HFF-Myc (cell line): ENCODE data around the gene VPS26C.

Experiments used
- DNase-seq: peaks from one replicate; pipeline ENCODE4 v3.0.0-alpha.2; 2011; ENCODE audit warnings: low read depth; ENCODE audit errors: extremely low read depth
- H3K4me3 ChIP-seq: replicated peaks from 2 replicates; pipeline ENCODE4 v1.5.1; 2011; ENCODE audit warnings: low read depth, mild to moderate bottlenecking, control low read depth, low read length
- TF ChIP-seq, protein P1 (sequence below): IDR thresholded peaks from 2 replicates; pipeline ENCODE4 v1.5.1; 2012; ENCODE audit warnings: mild to moderate bottlenecking, low read depth, low read length, control low read depth; ENCODE audit errors: missing control alignments

Gene VPS26C

DNA sequence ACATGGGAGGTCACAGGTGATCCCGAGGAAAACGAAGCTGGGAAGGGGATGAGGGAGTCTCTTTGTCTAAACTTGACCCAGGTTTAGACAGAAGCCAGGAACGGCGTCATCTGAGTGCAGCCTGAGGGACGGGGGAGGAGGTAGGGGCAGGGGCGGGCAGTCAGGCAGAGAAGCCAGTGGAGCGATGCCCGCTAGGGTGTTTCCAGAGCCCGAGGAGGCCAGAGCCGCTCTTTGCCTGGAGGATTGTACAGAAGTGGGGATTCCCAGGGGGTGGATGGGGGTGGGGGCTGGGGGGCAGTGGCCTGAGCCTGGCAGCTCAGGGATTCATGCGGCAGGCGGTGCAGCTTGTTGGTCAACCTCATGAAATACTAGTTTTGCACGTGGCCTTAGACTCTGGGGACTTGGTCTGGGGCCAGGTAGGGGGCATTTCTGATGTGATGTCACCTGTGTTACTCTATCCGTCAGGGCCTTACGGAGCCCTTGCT is 58.4 kb downstream of the VPS26C start:
- H3K4me3 ChIP-seq: no peak overlapping the region
- DNase-seq: no peak
- TF ChIP-seq, protein P1, sequence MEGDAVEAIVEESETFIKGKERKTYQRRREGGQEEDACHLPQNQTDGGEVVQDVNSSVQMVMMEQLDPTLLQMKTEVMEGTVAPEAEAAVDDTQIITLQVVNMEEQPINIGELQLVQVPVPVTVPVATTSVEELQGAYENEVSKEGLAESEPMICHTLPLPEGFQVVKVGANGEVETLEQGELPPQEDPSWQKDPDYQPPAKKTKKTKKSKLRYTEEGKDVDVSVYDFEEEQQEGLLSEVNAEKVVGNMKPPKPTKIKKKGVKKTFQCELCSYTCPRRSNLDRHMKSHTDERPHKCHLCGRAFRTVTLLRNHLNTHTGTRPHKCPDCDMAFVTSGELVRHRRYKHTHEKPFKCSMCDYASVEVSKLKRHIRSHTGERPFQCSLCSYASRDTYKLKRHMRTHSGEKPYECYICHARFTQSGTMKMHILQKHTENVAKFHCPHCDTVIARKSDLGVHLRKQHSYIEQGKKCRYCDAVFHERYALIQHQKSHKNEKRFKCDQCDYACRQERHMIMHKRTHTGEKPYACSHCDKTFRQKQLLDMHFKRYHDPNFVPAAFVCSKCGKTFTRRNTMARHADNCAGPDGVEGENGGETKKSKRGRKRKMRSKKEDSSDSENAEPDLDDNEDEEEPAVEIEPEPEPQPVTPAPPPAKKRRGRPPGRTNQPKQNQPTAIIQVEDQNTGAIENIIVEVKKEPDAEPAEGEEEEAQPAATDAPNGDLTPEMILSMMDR: no peak

DNA sequence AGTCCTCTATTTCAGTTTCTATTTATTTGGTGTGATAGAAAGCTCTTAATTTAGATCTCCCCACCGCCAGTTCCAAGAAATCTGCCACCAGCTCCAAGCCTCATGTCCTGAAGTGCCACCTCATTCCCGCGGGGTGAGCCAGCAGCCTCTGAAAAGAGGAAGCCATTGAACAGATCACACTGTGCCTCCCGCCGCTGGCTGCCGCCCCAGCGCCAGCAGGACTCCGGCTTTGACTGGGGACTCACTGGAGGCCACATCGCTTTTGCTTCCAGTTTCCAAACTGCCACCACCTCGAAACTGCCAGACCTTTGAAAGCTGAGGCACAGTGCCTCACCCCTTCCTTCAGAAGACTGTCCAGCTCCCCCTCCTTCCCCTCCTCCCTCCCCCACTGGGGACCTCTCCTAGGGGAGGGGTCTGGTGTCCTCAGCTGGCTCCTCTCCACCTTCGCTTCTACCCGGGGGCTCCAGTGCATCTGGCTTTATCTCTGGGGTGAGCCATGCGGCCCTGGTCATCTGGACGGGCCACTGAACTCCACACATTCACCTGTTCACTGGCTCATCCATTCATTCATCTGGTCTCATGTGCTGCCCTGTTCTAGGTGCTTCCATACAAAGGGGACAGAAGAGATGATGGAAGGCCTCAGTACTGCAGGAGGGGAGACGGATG is 58.9 kb downstream of the VPS26C start:
- TF ChIP-seq, protein P1: no peak
- DNase-seq: no peak
- H3K4me3 ChIP-seq: no peak overlapping the region

DNA sequence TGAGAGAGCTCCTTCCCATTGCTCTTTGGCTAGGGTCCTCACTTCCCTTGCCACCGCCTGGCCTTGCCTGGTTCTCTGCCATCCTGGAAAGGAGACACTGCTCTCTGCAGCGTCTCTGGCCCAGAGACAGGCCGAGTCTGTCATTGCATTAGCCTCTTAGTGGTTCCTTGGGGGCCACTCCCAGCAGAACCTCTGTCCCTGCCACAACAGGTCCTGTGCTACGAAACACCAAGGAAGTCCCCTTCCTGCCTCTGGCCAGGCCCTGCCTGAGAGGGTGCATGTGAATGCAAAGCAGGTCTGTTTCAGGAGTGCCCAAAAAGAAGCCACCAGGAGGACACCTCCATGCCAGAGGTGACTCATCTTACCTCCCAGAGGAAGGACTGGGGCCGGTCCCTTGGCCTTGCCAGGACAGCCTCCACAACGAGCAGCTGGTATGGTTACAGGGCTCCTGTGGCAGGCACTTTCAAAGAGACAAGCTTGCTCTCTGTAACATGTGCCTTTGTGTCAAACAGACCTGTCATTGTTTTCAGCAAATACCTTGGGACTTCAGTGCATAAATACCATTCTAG is 59.6 kb downstream of the VPS26C start:
- DNase-seq: no peak
- H3K4me3 ChIP-seq: no peak overlapping the region

DNA sequence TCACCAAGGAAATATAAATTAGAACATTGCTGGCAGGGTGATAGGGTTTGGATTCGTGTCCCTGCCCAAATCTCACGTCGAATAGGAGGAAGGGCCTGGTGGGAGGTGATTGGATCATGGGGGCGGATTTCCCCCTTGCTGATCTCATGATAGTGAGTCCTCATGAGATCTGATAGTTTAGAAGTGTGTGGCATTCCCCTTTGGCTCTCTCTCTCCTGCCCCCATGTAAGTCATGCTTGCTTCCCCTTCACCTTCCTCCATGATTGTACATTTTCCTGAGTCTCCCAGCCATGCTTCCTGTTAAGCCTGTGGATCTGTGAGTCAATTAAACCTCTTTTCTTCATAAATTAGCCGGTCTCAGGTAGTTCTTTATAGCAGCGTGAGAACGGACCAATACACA is 60.6 kb downstream of the VPS26C start:
- no peak overlapping the region for H3K4me3 ChIP-seq
- TF ChIP-seq, protein P1: no peak
- DNase-seq: no peak

More for the DNA sequence above, 59.6 kb downstream of the VPS26C start:
- TF ChIP-seq, protein P1: no peak

DNA sequence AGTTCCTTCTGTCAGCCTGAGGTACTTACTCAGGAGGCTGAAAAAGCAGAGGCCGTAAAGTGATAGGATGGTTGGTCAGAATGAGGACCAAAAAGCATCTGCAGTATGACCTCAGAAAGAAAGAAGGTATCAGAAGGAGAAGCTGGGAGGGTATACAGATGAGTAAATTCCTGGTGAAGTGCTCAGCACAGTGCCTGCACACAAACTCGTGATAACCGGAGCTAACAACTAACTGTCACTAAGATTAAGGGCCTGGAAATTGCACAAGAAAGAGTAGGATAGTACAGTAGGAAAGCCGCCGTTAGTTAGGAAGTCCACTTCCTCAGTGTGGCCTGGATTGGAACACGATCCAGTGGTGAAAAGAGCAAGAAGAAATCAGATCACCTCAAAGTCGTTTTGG is 62.6 kb downstream of the VPS26C start:
- DNase-seq: no peak
- H3K4me3 ChIP-seq: no peak overlapping the region
- TF ChIP-seq, protein P1: no peak

DNA sequence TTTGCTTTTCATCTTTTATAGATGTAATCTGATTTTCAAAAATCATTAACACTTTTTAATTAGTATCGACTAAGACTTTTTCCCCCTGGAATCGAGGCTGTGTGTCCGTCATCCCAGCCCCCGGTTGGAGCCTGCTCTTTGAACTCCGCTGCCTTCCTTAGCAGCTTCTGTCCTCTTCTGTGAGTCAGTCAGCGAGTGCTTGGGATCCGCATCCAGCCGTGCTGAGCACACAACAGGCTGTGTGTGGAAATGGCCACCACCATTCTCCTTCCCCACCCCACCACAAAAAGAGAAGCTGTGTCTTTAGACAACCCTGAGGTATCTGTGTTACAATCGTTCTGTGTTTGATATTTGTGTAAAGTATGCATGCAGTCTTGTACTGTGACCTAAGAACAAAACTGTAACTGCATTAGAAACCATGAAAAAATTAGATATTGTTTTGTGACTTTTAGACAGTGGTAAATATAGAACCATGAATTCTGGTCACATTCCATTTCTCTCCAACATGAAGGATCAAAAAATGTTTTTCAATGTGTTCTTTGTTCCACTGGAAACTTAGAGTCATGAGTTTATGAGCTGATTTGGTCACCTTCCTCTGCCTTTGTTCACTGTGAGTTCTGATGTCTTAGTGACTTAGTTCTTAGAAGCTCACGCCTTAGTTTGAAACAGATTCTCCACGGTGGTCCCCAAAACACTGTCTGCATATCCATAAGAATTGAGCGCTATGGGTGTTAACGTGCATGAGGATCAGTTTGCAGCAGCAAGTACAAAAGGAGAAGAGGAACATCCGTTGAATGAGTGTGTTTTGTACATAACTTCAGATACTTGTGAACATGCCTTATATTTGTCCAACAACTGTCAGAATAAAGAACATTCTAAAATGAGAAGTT is 64.7 kb downstream of the VPS26C start:
- TF ChIP-seq, protein P1: no peak
- no peak overlapping the region for H3K4me3 ChIP-seq
- no peak for DNase-seq
